Pancreas (tissue), 10 donors: Measurements from ENCODE around the gene RAB39A. TPM values are rescaled to one million over a fixed set of nuclear protein-coding genes. Genes with fewer than 3 reads are reported as not detected.
A peak's percentile ranks its signal among the peaks of the same experiment; 100 is the strongest.
"Not testable (repeated sequence)": the region's sequence is repeated elsewhere in the genome, so short reads cannot be mapped to it uniquely, and the experiment has no call there.

Experiments
- ATAC-seq, 4 donors: fragments of 200-7000 bp; cut with Tn5 transposase; one replicate each; pipeline versions ENCODE4 v1.8.0 to v1.9.1; 2020; ENCODE audit warnings: mild to moderate bottlenecking in 4 of 4, moderate library complexity in 4 of 4
- DNase-seq, 6 donors: peaks; one replicate each; pipeline ENCODE4 v3.0.0-alpha.2; 2020
- FAIRE-seq: peaks from 2 replicates; lab custom pipeline; 2012; peaks lifted over from hg19 to GRCh38; lab: Jason Lieb, UNC
- H3K27ac ChIP-seq, 4 donors: fragments of 200-600 bp; sonication (generic); 1 replicate in 3 of 4; 2 replicates in 1 of 4; pipeline versions ENCODE4 v1.5.0 to v1.8.0; 2020
- H3K27me3 ChIP-seq, 4 donors: fragments of 200-600 bp; one replicate each; pipeline ENCODE4 v1.8.0; 2021
- H3K36me3 ChIP-seq, 3 donors: fragments of 200-600 bp; sonication (generic) in 1 of 3; one replicate each; pipeline versions ENCODE4 v1.5.0 to v1.8.0; 2020 to 2021
- H3K4me1 ChIP-seq, 3 donors: fragments of 200-600 bp; one replicate each; pipeline ENCODE4 v1.8.0; 2021
- H3K4me3 ChIP-seq, 4 donors: fragments of 200-600 bp; sonication (generic) in 2 of 4; one replicate each; pipeline versions ENCODE4 v1.5.0 to v1.8.0; 2020 to 2021
- H3K9me3 ChIP-seq, 4 donors: fragments of 200-600 bp; one replicate each; pipeline ENCODE4 v1.8.0; 2021
- CTCF ChIP-seq, 4 donors: fragments of 200-600 bp; sonication (generic) in 3 of 4; IDR thresholded peaks; one replicate each; pipeline versions ENCODE4 v1.5.0 to v1.8.0; 2021; ENCODE audit warnings: antibody characterized with exemption in 4 of 4
- WGBS, 2 donors: extraction: QIAGEN DNeasy Blood & Tissue Kit; methylation state at CpG; one replicate each; pipeline ENCODE4 v1.1.7; 2013; 5-methylcytosine and 5-hydroxymethylcytosine counted together
- intact Hi-C, 3 donors: fragments of 100-400 bp; cut with DNase I; formaldehyde crosslinking; loops; one replicate each; pipeline versions ENCODE4 v1.11.1 to v1.14.2; 2022
- polyA plus RNA-seq, 2 donors: library from polyadenylated mRNA; stranded (reverse); fragments of 200-250 nt; gene quantifications; one replicate each; pipeline ENCODE4 v1.2.3, GENCODE V29; 2013
- total RNA-seq, 6 donors: library from RNA; stranded (reverse); fragmentation: NEBNext Ultra II Directional in 4 of 6; extraction: Animal tissue kit (Norgen Biotek cat#: 25700) in 4 of 6; gene quantifications; one replicate each; pipeline versions ENCODE4 v1.2.1 to v1.2.4, GENCODE V29; 2021 to 2023
- donor health status: healthy with polysubstance abuse.
- donor health status: DM: no; HTN: no; CAD: no; lungs with moderate emphysema.
- donor health status: DM: no; HTN: no; CAD: no.
- donor health status: control.
- donor health status: control.
- donor health status: Bipolar disorder and iron deficiency.
- donor health status: DM: yes; HTN: yes; CAD: no.
- donor health status: DM: no; HTN: no; CAD: no.
- donor health status: DM: no; HTN: no; CAD: no.
- donor health status: DM: yes; HTN: yes; CAD: no.

RAB39A gene
- total RNA-seq (1 to 10 TPM in 1 of 6 donors, under 1 TPM in 3, not detected in 2; 0.19 to 1.0 (median 0.82) TPM), polyA plus RNA-seq (under 1 TPM; 0.15 to 0.21 TPM)

- Histone ChIP-seq H3K27me3 (peaks cover 0 to 18% (median 0%) of the 10 kb centered on the region in 4 donors), H3K36me3 (no peaks in the 10 kb centered on the region), H3K27ac (peak within 1 kb of the TSS in 1 of 4 donors; percentile 39), H3K9me3 (no peaks in the 10 kb centered on the region), H3K4me1 (peaks cover 0 to 6% (median 0%) of the 10 kb centered on the region in 3 donors), H3K4me3 (peak within 1 kb of the TSS; percentile 14 to 44 (median 32))
- FAIRE-seq (no peak), ATAC-seq (peak; percentile 96 to 97 (median 96)), DNase-seq (peak; percentile 90 to 94 (median 91))
- WGBS, 2 donors: 1% methylated on average over 39 to 61 of the region's 61 CpGs
- intact Hi-C loops: no loop called here
- TF ChIP-seq CTCF (IDR thresholded peaks at IDR 0.05): no peak
These were observed at the start of gene RAB39A for GRCh38 chr11:107928046-107928766. Gene RAB39A (plus strand): TSS chr11:107928448. CDS start chr11:107928569, 121 bp downstream.

GRCh38 chr11:107881471-107881870 is 46.8 kb upstream of the RAB39A start:
- H3K4me1 ChIP-seq, H3K9me3 ChIP-seq, ATAC-seq, H3K27ac ChIP-seq, DNase-seq, H3K4me3 ChIP-seq, H3K36me3 ChIP-seq, FAIRE-seq, H3K27me3 ChIP-seq, intact Hi-C loops: not testable (repeated sequence)
- 83 to 86% methylated on average over 8 to 9 of the region's 9 CpGs for WGBS, 2 donors

- no peaks in the 10 kb centered on the region for H3K27me3 ChIP-seq
- ATAC-seq (no peak), FAIRE-seq (no peak), DNase-seq (no peak)
- intact Hi-C loops: no loop called here
- TF ChIP-seq CTCF (IDR thresholded peaks at IDR 0.05): no peak
- H3K36me3 ChIP-seq: no peaks in the 10 kb centered on the region
- no peak overlapping the region for H3K4me3 ChIP-seq
- WGBS, 2 donors: 94 to 95% methylated on average over 3 of the region's 3 CpGs
- no peaks in the 10 kb centered on the region for H3K4me1 ChIP-seq
- H3K27ac ChIP-seq: no peak overlapping the region
- no peaks in the 10 kb centered on the region for H3K9me3 ChIP-seq
These were observed 46.0 kb upstream of the RAB39A start for GRCh38 chr11:107882095-107882820.

- Histone ChIP-seq H3K4me3 (no peak overlapping the region), H3K27me3 (no peaks in the 10 kb centered on the region), H3K36me3 (no peaks in the 10 kb centered on the region), H3K9me3 (no peaks in the 10 kb centered on the region), H3K4me1 (no peaks in the 10 kb centered on the region), H3K27ac (no peak overlapping the region)
- ATAC-seq: peak in 3 of 4 donors; percentile 65 to 73 (median 72)
- 22 to 24% methylated on average over 1 of the region's 1 CpG for WGBS, 2 donors
- peak in 2 of 4 donors; percentile 14 to 21 for TF ChIP-seq CTCF (IDR thresholded peaks at IDR 0.05)
- no peak for DNase-seq
- FAIRE-seq: no peak
- intact Hi-C loops: no loop called here
These were observed 30.0 kb upstream of the RAB39A start for GRCh38 chr11:107898270-107898669.

- DNase-seq: no peak
- H3K36me3 ChIP-seq: no peaks in the 10 kb centered on the region
- no peak for ATAC-seq
- intact Hi-C loops: no loop called here
- FAIRE-seq: no peak
- H3K27me3 ChIP-seq: no peaks in the 10 kb centered on the region
- no peaks in the 10 kb centered on the region for H3K9me3 ChIP-seq
- WGBS, 2 donors: 70 to 72% methylated on average over 23 of the region's 23 CpGs
- H3K27ac ChIP-seq: no peak overlapping the region
- H3K4me1 ChIP-seq: no peaks in the 10 kb centered on the region
- H3K4me3 ChIP-seq: no peak overlapping the region
- TF ChIP-seq CTCF (IDR thresholded peaks at IDR 0.05): no peak
These were observed 20.0 kb upstream of the RAB39A start for GRCh38 chr11:107908211-107908610.

GRCh38 chr11:107912415-107912814 is 15.8 kb upstream of the RAB39A start:
- DNase-seq: peak in 1 of 6 donors; percentile 54
- intact Hi-C loops, H3K4me1 ChIP-seq, H3K4me3 ChIP-seq, ATAC-seq, H3K9me3 ChIP-seq, H3K27ac ChIP-seq, H3K27me3 ChIP-seq, H3K36me3 ChIP-seq, FAIRE-seq: not testable (repeated sequence)
- 93% methylated on average over 23 to 33 of the region's 38 CpGs for WGBS, 2 donors
